ENCODE data around the gene CRMP1. TPM values are rescaled to one million over a fixed set of nuclear protein-coding genes. Genes with fewer than 3 reads are reported as not detected.

The CRMP1 gene
- total and polyA plus RNA-seq, 9 of the 15 experiments (the other 6 are each of a cell fraction or from before 2014, with no cell fraction given) = 0.03 to 0.04 TPM; not detected in 7

DNA sequence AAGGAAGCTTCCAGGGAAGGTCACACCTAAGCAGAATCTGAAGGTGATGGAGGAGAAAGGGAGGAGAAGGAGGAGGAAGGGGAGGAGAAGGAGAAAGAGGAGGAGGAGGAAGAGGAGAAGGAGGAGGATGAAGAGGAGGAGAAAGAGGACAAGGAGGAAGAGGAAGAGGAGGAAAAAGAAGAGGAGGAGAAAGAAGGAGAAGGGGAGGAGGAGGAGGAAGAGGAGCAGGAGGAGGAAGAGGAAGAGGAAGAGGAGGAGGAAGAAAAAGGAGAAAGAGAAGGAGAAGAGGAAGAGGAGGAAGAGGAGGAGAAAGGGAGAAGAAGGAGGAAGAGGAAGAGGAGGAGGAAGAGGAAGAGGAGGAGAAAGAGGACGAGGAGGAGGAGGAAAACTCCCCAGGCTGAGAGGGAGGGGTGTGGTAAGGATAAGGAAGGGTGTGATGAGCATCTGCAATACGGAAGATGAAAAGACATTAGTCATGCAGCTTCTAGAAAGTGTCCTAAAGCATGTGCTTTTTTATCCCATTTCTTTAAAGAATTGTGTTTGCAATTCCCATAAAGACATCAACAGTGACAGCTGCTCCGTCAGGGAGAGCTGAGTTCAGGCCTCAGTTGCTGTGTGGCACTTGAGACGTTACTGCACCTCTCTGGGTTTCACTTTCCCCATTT lies 41.1 kb downstream of the CRMP1 start:
- BruUV-seq (replicated peaks) = no TSS peak

More for the DNA sequence above, 41.1 kb downstream of the CRMP1 start:
- 0% methylated on average over 4 of the region's 4 CpGs for WGBS (ENCODE audit: insufficient coverage, low coverage, missing lambda C conversion rate)
- no peaks in the 10 kb centered on the region; the same call in 1 of the 2 replicates for H4K20me1 ChIP-seq (replicated peaks; ENCODE audit: control insufficient read depth, insufficient read depth, low read length)
- no peak for DNase-seq (ENCODE audit: extremely low read depth in 1 of 4, low spot score in 3 of 4)
- H3K4me2 ChIP-seq (ENCODE audit: insufficient read depth, low read length) = no peak overlapping the region
- no peaks in the 10 kb centered on the region for H3K9me1 ChIP-seq (ENCODE audit: control insufficient read depth, insufficient read depth, low read length)
- H3K27ac ChIP-seq (ENCODE audit: extremely low read depth, low read depth, low read length) = no peak overlapping the region
- intact Hi-C loops (cut with micrococcal nuclease) = no loop called here
- no peak overlapping the region for H3K9ac ChIP-seq (ENCODE audit: insufficient read depth in 1 of 2, low read depth in 2 of 2, low read length in 2 of 2)
- H3K36me3 ChIP-seq (ENCODE audit: control insufficient read depth, insufficient read depth, low read length) = no peaks in the 10 kb centered on the region
- no peaks in the 10 kb centered on the region for H3K79me2 ChIP-seq (ENCODE audit: control insufficient read depth, insufficient read depth, low read length)
- no peak for ATAC-seq
- CTCF ChIA-PET (ENCODE audit: low intra/inter-chr PET ratio) = no interaction called here
- in situ Hi-C loops (cut with MboI) = no loop called here
- FAIRE-seq = no peak
- H3K4me3 ChIP-seq = no peak overlapping the region
- H3K9me3 ChIP-seq (replicated peaks; ENCODE audit: control insufficient read depth, insufficient read depth, low read depth, low read length) = no peaks in the 10 kb centered on the region
- TF ChIP-seq SRF (CRISPR knock-in tag; IDR thresholded peaks at IDR 0.05) = no peak
- TF ChIP-seq, protein P1, sequence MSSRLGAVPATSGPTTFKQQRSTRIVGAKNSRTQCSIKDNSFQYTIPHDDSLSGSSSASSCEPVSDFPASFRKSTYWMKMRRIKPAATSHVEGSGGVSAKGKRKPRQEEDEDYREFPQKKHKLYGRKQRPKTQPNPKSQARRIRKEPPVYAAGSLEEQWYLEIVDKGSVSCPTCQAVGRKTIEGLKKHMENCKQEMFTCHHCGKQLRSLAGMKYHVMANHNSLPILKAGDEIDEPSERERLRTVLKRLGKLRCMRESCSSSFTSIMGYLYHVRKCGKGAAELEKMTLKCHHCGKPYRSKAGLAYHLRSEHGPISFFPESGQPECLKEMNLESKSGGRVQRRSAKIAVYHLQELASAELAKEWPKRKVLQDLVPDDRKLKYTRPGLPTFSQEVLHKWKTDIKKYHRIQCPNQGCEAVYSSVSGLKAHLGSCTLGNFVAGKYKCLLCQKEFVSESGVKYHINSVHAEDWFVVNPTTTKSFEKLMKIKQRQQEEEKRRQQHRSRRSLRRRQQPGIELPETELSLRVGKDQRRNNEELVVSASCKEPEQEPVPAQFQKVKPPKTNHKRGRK (tag; IDR thresholded peaks at IDR 0.05) = peak; percentile 79
- POLR2A ChIA-PET = no interaction called here
- H2AFZ ChIP-seq (ENCODE audit: low read depth, low read length) = no peak overlapping the region
- H3K4me1 ChIP-seq (replicated peaks in 1 of 2; ENCODE audit: control insufficient read depth in 2 of 2, insufficient read depth in 2 of 2, low read length in 2 of 2) = no peaks in the 10 kb centered on the region
- peaks cover 0 to 4% of the 10 kb centered on the region in 2 experiments; a peak in 1 of 5 replicates for H3K27me3 ChIP-seq (ENCODE audit: control insufficient read depth in 2 of 2, insufficient read depth in 2 of 2, low read length in 2 of 2)
